CD1c-positive myeloid dendritic cell (primary cell): ENCODE results near the gene INHBC.

Experiments used
- DNase-seq: peaks from one replicate; pipeline ENCODE4 v3.0.0-alpha.2; 2016; ENCODE audit errors: extremely low spot score

Gene INHBC

DNA sequence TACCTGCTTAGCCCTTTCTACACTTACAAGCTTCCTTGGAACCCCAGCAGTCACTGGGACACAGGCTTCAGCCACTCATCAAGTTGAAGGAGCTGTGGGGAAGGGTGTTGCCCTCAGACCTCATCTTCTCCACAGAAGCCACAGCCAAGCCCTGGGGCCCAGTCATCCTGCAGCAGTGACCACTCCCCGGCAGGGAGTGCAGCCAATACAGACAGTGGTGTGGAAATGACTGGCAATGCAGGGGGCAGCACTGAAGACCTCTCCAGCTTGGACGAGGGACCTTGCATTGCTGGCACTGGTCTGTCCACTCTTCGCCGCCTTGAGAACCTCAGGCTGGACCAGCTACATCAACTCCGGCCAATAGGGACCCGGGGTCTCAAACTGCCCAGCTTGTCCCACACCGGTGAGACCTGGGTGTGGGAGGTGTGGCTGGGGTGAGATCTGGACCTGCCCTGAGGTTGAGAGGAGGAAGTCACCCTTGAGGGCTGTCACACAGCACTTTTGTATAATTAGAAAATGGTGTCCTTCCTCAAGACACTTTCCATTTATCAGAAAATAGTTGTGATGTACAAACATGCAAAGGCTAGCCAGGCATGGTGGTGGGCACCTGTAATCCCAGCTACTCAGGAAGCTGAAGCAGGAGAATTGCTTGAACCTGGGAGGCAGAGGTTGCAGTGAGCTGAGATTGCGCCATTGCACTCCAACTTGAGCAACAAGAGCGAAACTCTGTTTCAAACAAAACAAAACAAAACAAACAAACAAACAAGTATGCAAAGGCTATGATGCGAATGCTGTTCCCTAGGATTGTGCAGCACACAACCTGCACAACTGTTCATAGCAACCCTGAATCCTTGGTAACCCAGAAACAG lies 34.9 kb downstream of the INHBC start:
- no peak for DNase-seq

DNA sequence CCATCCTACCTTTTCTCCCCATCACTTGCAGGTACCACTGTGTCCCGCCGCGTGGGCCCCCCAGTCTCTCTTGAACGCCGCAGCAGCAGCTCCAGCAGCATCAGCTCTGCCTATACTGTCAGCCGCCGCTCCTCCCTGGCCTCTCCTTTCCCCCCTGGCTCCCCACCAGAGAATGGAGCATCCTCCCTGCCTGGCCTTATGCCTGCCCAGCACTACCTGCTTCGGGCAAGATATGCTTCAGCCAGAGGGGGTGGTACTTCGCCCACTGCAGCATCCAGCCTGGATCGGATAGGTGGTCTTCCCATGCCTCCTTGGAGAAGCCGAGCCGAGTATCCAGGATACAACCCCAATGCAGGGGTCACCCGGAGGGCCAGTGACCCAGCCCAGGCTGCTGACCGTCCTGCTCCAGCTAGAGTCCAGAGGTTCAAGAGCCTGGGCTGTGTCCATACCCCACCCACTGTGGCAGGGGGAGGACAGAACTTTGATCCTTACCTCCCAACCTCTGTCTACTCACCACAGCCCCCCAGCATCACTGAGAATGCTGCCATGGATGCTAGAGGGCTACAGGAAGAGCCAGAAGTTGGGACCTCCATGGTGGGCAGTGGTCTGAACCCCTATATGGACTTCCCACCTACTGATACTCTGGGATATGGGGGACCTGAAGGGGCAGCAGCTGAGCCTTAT lies 35.8 kb downstream of the INHBC start:
- no peak for DNase-seq

DNA sequence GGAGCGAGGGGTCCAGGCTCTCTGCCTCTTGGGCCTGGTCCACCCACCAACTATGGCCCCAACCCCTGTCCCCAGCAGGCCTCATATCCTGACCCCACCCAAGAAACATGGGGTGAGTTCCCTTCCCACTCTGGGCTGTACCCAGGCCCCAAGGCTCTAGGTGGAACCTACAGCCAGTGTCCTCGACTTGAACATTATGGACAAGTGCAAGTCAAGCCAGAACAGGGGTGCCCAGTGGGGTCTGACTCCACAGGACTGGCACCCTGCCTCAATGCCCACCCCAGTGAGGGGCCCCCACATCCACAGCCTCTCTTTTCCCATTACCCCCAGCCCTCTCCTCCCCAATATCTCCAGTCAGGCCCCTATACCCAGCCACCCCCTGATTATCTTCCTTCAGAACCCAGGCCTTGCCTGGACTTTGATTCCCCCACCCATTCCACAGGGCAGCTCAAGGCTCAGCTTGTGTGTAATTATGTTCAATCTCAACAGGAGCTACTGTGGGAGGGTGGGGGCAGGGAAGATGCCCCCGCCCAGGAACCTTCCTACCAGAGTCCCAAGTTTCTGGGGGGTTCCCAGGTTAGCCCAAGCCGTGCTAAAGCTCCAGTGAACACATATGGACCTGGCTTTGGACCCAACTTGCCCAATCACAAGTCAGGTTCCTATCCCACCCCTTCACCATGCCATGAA lies 36.5 kb downstream of the INHBC start:
- no peak for DNase-seq

DNA sequence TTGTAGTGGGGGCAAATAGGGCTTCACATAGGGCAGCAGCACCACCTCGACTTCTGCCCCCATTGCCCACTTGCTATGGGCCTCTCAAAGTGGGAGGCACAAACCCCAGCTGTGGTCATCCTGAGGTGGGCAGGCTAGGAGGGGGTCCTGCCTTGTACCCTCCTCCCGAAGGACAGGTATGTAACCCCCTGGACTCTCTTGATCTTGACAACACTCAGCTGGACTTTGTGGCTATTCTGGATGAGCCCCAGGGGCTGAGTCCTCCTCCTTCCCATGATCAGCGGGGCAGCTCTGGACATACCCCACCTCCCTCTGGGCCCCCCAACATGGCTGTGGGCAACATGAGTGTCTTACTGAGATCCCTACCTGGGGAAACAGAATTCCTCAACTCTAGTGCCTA lies 37.1 kb downstream of the INHBC start:
- no peak for DNase-seq

DNA sequence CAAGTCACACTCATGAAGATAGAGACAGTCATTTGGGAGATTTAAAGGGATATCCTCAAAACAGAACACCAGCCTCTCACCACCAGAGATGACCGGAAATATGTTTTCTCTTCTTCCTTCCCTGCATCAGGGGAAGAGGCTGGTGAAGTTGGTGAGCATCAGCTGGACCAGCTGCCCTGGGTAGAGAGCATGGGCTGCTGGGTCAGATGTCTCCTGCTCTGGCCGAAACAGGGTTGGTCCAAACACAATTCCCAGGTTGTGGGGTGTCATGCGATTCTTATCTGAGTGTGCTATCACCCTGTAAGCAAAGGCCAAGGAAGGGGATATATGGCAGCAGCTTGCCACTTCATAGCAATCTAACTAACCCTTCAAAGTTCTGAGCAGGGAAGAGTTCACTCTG lies 37.8 kb downstream of the INHBC start:
- DNase-seq = no peak

DNA sequence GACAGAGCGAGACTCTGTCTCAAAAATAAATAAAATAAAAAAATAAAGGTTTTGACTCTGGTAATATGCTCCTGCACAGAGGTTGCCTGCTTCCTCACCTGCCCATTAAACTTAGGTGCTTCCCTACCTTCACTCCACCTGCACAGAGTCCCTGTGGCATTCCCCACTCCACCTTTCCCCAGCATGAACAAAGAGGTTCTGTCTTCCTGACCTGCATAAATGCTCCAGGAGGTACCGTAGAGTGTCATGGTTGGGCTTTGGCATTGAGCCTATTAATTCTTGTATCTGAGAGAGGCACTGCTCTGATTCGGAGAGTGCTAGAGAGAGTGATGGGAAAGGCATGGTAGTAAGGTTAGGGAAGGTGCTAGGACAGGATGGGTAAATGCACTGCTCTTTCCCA lies 38.8 kb downstream of the INHBC start:
- DNase-seq = no peak

DNA sequence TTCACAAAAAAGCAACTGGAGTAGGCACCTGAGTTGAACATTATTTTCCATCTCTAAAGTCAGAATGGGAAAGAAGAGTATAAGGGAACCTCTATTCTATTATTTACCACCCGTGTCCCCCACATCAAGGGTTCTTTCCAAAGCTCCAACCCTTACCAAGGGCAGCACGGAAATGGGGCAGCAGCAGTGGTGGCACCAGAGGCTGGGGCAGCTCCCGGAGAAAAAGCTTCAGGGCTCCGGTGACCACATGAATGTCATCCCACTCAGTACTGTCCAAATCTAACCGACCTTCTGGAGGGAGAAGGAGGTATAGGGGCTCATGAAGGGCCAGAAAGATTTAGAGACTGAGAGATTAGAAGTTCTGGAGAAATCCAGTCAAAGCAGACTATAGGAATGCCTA lies 39.3 kb downstream of the INHBC start:
- DNase-seq = no peak

DNA sequence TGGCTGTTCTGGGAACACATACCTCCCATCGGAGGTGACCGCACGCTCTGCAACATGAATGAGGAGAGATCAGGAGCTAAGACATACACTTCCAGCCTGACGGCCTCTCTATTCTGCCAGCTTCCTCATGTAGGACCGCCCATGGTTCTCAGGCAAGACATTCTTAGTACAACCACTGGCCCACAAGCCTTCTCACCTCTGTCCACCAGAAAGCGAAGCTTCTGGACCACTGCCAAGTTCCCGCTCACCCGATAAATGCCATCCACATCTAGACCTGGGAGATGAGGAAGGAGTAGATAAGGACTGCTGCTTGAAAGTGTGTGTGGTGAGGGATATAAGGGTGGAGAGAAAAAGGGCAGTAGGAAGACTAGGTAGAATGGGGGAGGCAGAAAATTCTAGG lies 39.8 kb downstream of the INHBC start:
- DNase-seq = no peak

DNA sequence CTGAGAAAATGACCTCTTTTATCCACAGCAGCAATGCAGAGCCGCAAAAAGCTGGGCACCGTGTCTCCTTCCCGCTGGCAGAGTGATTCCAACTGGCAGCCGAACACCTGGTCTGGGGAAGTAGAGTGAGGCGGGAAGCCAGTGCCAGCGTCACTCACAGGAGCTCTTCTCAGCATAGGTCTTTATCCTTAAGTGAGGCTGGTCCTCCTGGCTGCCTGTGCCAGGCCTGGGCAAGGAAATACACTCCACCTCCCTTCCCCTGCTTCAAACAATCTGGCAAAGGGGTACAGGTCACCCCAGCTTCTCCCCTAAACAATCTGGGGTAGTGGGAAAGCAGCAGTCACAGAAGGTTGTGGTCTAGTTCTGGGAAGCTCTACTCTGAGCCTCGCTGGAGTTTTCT lies 40.3 kb downstream of the INHBC start:
- no peak for DNase-seq

DNA sequence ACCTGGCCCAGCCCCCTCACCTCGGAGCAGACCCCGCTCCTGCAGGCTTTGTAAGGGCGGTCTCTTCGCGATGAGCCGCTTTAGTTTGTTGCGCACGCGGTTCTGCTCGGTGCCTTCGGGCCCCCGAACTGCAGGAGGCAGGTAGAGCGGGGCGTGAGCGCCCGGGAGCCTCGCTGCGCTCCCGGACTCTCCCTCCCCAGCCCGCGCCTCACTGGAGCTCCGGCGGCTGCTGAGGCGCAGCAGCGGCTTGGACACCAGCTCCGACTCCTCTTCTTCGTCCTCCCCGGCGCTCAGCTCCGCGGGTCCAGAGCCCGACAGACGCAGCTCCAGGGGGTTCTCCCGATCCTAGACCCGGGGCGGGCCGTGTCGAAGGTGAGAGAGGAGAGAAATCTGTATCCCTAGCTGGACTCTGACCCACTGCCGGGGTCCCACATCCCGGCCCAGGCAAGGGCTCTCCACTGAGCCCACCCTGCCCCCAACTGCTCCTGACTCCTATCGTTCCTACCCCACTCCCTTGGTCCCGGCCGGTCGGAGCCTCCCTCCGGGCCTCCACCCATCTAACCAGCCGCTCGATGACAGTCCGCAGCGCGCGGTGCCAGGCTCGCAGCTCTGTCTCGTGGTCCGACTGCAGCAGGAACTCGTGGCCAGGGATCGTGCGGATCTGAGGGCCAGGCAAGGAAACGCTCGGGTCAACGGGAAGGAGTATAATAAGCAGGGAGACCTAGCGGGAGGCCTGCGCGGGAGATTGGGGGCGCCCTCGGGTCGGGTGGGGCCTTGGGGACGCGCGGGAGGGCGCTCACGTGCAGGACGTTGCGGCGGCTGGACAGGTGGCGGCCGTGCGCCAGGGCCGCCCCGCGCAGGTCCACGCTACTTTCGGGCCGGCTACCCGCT lies 40.9 kb downstream of the INHBC start:
- DNase-seq = no peak

DNA sequence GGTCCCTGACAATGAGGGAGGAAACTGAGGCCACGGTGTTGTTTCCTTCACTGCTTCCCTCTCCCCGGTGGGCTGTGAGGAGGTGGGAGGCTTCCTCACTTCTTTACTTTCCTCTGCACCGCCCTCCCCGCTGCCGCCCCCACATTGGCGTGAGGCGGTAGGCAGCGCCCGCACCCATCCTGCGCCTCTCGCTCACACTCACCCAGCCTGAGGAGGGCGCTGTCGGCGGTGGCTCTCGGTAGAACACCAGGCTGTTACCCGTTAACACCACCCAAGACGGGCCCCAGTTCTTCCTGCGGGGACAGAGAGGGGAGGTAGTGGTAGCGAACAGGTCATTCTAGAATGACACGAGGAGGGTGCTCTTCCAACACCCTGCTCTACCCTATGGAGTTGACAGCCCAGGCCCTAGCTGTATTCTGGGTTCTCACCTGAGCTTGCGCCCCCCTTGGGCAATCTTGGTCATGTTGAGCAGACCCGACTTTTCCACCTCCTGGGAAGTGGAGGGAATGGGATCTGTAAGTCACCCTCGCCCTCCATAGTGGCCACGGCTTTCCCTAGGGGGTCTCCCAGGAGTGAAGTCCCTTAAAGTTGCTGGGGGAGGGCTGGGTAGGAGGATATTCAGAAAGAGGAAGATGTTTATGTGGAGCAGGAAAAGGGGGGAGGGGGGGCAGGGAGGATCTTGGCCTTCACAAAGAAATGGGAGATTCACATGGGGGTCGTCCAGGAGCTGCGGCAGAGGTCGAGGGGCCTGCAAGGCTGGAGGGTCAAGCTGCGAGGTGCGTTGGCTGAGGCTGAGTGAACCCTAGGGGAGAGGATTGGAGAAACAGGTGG lies 41.8 kb downstream of the INHBC start:
- peak; percentile 69 for DNase-seq

DNA sequence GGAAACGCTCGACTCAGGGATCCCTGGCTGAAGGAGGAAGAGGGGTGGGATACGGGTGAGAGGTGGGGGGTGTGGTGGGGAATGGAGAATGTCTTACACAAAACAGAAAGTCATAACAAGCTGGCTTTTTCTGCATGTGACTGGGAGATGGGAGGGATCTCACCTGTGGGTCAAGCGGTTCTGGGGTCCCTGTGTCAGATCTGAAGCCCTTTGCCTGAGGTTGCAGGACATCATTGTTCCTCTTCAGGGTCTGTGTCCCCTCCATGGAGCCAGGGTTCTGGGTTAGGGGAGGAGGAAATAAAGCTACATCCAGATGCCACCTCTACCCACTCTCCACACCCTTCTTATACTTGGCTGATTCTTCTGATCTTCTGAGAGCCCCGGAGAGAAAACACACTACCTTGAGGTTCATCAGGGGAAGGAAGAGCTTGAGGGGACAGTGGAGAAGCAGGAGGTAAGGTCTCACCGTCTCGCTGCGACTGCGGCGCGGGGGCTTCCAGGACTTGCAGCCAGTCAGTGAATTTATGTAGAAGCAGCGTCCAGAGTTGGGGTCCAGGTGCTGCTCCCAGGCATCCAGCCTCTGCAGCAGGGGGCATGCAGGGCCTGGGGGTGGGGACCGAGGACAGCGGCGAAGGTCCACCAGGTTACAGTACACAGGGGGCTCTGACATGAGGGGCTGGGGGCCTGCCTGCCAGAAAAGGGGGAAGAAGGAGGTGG lies 42.6 kb downstream of the INHBC start:
- DNase-seq = no peak

DNA sequence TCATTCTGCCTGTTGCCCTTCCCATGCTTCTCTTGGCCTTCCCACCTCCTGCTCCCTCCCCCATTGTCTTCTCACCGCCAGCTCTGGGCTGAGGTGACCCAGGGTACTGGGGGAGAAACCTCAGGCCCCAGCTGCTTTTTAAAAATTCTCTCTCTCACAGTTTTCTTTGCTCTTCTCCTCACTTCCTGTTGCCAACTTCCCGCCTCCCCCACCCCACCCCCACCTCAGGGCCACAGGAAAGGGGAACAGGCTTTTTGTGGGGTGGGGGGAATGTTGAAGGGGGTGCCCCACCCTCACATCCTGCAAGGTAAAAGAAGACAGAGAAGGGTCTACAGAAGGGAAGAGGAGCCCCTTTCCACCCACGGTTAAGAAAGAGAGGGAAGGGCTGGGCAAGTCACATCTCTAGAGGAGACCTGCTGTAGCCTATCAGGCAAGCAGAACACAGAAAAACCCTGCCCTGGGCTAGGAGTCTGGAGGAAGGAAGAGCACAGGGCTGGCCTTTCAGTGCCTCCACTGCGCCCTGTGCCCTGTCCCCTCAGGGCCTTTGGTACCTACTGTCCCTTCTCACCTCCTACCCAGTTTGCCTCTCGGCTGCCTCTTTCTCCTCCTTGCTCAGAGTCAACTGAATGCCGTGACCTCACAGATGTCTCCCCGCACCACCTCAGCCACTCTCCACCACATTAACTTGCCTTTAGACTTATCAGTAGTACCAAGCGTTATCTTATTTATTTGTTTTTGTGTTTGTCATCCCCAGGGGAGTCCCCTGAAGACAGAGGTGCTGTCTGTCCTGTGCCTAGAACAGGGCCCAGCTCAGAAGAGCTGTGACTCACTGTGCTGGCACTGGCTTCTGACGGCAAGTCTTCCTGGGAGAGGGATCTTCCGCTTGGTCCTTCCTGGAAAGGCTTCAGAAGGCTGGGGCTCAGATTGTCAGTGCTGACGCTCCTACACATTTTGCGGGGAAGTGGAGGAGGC lies 43.4 kb downstream of the INHBC start:
- peak; percentile 81 for DNase-seq

DNA sequence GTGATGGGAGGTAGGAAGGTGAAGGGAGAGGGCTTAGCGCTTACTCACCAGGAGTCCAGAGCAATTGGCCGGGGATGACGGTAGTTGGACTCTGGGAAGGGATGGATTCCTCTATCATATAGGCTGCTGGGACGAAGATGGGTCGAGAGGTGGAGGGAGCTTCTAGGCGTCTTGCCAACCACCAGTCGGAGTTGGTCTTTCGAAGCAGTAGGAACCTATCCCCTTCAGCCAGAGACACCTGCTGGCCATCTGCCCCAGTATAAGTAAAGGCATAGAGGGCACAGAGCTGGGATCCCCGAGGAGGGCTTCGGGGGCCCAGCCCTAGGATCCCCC lies 44.4 kb downstream of the INHBC start:
- no peak for DNase-seq

DNA sequence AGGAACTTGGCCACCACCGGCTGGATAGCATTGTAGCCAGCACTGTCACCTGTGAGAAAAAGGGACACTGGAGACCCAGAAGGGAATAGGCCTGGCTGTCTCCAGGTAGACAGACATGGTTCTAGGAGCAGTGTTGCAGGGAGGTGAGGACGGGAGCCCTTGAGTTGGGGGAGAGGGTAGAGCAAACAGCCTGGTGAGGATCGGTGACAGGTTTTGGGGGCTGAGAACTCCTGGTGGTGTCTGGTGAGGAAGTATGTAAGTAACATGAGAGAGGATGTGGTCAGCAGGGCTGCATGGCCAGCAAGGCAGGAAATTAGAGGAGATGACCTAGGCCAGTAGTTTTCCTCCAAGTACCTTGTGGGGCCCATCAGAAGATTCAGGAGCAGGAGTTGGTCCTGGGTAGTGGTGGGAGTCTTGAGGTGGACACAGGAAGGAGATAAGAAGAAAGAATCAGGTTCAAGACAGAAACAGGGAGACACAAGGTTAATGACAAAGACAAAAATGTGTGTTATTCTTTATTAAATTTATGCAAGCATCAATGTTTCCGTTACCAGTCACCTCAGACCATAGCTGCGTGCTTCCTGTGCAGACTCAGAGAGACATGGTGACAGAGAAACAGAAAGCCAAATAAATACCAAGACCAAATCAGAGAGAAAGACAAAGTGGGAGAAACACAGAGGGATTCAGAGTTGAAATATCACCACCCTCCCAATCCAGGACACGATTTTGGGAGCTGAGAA lies 45.0 kb downstream of the INHBC start, which contains the start of gene ARHGAP9:
Gene ARHGAP9 (minus strand): TSS at position 491 of the 740 bp plus-strand sequence. CDS start 460 bp downstream, at position 31.
- DNase-seq = peak; percentile 64

DNA sequence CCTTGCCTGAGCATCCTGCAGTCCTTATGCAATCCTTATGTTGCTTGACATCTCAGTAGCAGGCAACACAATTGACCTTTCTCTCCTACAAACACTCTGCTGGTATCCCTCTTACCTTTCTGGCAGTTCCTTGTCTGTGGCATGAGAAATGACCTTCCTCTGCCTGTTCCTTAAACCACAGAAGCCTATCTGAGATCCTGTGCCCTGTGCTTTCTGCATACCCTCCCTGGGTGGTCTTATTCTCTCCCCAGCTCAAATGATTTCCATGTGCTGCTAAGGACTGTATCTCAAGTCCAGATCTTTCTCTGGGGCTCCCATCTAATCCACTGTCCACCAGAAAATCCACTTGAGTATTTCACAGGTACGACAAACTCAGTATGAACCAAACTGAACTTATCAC lies 47.1 kb downstream of the INHBC start:
- no peak for DNase-seq

DNA sequence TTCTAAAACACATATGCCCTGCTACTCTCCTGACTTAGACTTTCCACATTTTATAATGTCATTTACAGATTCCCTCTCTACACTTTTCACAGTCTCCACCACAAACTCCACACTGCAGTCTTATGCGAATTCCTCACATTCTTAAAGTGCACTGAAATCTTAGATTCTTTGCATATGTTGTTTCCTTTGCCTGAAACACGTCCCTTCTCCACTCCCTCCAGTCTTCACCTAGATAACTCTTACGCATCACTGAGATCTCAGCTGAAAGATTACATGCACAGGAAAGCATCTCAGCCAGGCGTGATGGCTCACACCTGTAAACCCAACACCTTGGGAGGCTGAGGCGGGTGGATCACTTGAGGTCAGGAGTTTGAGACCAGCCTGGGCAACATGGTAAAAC lies 48.9 kb downstream of the INHBC start:
- DNase-seq = no peak

DNA sequence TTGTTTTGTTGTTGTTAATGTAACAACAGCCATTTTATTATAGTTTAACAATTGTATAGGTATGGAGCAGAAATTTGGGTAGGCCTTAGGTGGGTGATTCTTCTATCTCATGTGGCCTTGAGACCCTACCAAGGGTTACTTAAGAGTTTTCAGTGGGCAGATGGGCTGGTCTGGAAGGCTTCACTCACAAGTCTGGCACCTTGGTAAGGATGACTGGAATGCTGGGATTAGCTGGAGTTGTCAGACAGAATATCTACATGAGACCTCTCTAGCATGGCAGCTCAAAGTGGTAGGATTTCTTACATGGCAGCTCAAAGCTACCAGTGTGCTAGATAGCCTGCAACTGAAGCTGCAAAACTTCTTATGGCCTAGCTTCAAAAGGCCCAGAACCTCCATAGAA lies 51.1 kb downstream of the INHBC start:
- no peak for DNase-seq
